Islet of Langerhans (tissue), 1 donor: ENCODE measurements around the gene STT3A.

Experiments
- FAIRE-seq: peaks from one replicate; lab custom pipeline; 2011; peaks lifted over from hg19 to GRCh38; lab: Jason Lieb, UNC

Gene STT3A

DNA sequence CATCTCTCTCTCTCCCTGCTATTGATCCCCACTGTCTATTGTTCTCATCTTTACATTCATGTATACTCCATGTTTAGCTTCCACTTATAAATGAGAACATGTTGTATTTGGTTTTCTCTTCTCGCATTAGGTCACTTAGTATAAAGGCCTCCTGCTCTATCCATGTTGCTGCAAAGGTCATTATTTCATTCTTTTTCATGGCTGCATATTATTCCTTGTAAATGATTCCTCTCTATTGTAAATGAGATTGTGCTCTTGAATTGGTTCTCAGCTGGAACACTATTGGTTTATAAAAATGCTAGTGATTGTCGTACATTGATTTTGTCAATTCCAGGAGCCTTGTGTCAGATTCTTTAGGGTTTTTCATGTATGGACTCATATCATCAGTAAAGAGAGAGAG is 74.5 kb downstream of the STT3A start:
- no peak for FAIRE-seq

DNA sequence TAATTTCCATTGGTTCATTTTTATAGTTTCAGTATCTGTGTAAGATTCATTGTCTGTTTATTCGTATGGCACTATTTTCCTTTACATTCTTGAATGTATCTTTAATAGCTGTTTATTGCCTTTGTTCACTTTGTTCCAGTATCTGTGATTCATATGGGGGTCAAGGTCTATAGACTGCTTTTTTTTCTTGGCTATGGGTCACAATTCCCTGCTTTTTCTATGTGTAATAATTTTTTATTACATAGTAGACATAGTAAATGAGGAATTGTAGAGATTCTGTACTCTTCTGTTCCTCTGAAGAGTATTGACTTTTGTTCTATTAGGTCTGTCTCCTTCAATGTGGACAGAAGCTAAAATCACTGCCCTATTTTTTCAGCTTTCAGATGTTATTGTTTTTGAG is 77.5 kb downstream of the STT3A start:
- FAIRE-seq: no peak

DNA sequence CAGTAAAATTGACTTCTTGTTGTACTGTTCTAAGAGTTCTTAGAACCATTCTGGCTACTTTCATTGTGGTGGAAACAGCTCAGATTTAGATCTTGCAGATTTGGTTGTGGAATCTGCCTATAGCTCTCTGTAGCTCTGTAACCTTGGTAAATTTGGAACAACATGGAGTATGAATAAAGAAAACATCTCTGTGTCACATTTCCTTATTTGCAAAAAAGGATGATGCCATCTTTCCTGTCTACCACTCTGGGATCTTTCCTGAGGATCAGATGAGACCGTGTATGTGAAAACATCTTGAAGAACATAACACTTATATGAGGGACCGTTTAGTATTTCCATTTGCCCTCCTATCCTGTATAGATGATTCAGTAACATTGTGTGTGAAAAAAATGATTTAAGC is 78.9 kb downstream of the STT3A start:
- no peak for FAIRE-seq
